CD4-positive, alpha-beta T cell treated with Interleukin-17A for 4 hours (primary cell): Measurements from ENCODE around the gene FOXP1.
A peak's percentile ranks its signal among the peaks of the same experiment; 100 is the strongest.

ENCODE experiments used
- DNase-seq: peaks from one replicate; pipeline ENCODE4 v3.0.0-alpha.2; 2020; ENCODE audit warnings: mixed read lengths

The FOXP1 gene

GRCh38 chr3:71478568-71478967 is 105.0 kb downstream of the FOXP1 start:
- DNase-seq, result peak; percentile 78

DNA sequence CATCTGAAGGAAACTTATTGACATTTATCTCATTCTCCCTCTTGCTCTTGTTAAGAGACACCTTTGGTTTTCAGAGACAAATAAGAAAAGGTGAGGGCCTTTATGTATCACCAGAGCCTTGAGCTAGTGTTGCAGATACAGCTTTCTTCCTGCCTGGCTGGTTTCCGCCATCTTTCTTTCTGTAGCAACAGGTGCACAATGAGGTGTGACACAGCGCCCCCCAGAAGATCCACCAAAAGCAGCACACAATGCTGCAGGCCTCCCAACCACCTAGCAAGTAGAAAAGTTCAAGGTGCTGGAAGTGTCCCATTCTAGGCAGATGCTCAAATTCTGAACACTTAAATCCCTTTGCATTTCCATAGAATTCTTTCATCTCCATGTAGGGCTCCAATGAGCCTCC is 106.6 kb downstream of the FOXP1 start:
- no peak for DNase-seq

DNA sequence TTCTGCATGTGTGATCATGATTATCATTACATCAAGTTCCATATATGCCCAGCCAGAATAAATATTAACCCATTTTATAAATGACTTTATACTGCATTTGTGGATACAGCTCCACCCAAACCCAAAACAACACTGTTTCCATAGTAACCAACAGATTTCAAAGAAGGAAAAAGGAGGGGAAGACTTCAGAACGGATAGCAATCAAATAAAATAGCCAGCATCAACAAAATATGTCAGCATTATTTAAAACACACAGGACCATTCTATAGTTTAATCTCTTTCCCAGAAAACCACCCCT is 114.4 kb downstream of the FOXP1 start:
- no peak for DNase-seq

- DNase-seq, result no peak
These were observed 115.0 kb downstream of the FOXP1 start for GRCh38 chr3:71468311-71469137.

DNA sequence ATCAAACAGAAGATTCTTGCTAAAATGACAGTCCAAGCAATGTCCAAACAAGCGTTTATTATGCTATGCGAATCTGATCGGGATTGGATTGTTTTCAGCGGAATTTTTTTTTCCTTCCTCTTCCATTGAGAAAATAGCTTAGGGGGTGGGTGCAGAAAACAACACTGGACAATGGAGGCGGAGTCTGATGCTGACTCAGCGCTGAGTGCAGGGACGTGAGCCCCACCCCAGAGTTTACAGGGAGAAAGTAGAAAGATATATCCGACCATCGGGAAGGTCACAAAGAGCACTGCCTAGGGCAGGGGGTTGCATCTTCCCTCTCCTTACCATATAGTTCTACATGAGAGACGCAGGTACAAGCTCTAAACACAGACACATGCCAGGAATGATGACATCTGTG is 117.0 kb downstream of the FOXP1 start:
- DNase-seq, result no peak

DNA sequence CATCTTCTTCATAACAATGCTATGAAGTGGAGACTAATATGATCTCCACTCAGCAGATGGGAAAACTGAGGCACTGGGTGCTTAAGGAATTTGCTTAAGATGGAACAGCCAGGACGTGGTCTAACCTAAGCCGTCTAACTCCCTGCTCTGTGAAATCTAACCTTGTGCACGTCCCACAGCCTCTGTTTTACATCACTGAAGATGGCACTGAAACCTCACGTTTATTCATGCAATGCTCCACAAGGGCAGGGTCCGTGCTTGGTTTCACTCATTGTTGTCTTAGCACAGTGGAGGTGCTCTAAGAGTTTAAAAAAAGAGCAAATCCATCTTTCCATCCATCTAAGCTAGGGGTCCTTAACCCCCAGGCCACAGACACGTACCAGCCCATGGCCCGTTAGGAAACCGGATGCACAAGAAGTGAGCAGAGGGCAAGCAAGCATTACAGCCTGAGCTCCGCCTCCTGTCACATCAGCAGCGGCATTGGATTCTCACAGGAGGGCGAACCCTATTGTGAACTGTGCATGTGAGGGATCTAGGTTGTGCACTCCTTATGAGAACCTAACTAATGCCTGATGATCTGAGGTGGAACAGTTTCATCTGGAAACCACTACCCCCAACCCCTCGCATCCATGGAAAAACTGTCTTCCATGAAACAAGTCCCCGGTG is 118.0 kb downstream of the FOXP1 start:
- DNase-seq, result no peak

DNA sequence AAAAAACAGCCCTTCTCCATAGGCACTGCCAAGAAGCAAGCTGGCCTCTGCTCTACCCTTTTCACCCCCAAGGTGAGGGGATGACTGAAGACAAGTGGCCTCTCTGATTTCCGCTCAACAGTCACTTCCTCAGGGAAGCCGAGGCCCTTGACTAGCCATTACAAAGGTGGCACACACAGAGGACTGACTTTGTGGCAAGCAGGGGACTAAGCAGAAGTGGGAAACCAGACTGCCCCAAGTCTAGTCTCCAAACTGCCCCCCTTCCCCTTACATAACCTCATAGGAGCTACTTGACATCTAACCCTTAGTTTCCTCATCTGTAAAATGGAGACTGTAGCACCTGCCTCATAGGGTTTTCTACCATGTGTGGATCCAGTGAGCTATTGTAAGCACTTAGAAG is 118.9 kb downstream of the FOXP1 start:
- no peak for DNase-seq

DNA sequence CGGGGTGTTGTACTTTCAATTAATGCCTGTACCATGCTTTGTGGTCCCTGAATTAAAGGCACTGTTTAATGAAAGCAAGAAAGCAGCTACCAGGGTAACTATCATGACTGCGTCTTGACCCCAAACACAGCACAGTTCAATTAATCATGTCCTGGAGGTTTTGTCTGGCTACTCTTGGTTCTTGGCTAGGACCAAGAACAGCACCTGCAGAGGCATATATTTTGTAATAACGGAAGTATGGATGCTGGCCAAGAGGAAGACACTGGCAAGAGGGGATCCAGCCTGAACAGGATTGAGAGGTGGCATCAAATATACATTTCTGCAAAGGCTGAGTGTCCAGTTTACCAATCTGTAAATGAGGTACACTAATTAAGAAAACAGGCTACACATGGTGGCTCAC is 119.9 kb downstream of the FOXP1 start:
- no peak for DNase-seq

- DNase-seq, result no peak
These were observed 120.9 kb downstream of the FOXP1 start for GRCh38 chr3:71462586-71462985.

DNA sequence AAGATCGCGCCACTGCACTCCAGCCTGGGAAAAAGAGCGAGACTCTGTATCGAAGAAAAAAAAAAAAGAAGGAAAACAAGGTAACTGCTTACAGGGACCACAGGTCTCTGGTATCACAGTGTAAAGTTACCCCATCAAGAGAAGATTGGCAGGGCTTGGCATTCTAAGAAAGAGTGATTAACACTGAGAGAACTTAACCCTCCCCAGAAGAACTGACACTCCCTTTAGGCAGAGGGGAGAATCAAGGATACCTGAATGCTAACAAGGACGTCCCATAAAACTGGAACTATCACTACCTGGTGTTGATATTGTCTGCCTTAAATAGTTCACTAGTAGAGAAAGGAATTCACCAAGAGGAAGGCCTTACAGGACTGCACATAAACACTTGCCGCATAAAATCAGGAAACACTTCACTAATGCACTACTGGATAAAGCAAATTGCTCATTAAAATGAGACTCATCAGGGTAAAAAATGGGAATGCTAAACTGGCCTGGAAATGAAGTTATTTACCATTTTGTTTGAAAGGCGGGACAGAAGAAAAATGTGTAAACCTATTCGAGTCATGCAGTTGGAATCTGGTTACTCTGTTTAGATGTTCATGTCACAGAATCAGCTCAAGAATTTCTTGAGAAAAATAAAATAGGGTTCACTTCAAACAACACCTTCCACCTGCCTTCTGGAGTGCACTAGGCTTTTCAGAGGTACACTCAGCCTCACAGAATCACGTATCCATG is 121.6 kb downstream of the FOXP1 start:
- no peak for DNase-seq

DNA sequence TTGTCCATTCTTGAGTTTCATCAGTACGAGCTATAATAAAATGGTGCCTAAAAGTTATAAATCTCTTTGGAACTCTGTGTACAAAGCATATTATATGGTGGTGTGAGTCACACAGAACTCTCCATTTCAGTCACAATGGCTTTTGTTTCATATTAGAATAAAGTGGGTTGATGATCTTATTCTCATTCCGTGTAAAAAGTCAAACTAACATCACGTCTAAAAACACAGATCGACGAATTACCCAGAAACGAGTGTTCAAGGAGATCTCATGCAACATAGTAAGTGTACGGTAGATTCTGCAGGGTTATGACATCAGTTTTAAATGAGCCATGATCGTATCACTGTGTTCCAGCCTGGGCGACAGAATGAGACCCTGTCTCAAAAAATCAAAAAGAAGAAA is 122.4 kb downstream of the FOXP1 start:
- no peak for DNase-seq

- no peak for DNase-seq
These were observed 124.6 kb downstream of the FOXP1 start for GRCh38 chr3:71458895-71459294.

GRCh38 chr3:71456826-71457225 is 126.7 kb downstream of the FOXP1 start:
- DNase-seq, result no peak

DNA sequence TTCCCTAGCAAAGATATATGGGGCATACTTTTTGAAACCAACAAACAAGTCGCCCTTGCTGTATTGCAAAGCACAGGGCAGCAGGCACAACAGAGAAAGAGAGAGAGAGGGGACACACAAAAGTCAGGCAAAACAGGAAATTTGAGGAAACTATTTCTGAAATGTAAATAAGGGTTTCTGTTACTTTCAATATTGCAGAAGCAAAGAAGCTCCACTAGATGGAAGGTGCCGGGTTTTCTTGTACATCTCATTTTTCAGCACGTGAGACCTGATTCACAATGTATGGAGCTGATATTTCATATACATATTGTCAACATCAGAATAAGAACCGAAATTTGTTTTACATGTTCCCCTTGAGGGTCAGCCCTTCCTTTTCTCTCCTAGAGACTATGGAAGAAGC is 127.4 kb downstream of the FOXP1 start:
- peak; percentile 41 for DNase-seq

- DNase-seq, result peak; percentile 57
These were observed 128.8 kb downstream of the FOXP1 start for GRCh38 chr3:71454512-71455403.

- peak; percentile 50 for DNase-seq
These were observed 129.6 kb downstream of the FOXP1 start for GRCh38 chr3:71453822-71454511.

DNA sequence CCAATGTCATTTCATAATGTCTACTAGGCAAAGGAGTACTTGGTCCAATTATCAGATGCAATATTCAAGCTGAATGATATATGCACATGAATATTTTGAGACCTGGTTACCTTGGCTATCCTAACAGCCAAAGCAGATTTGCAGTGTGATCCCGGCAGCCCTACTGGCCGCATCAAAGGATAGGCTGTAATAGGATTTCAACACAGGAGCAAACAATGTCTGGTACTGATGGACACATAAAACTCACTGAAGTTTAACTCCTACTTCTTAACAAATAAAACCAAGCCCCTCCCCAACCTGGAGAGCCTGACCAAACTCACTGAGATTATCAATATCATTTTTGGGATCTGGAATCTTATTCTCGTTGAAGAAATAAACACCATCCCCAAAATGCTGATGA is 130.2 kb downstream of the FOXP1 start:
- no peak for DNase-seq

GRCh38 chr3:71451812-71452211 is 131.7 kb downstream of the FOXP1 start:
- DNase-seq, result peak; percentile 47

GRCh38 chr3:71451060-71451459 is 132.5 kb downstream of the FOXP1 start:
- peak; percentile 25 for DNase-seq

- DNase-seq, result no peak
These were observed 133.4 kb downstream of the FOXP1 start for GRCh38 chr3:71450162-71450561.

DNA sequence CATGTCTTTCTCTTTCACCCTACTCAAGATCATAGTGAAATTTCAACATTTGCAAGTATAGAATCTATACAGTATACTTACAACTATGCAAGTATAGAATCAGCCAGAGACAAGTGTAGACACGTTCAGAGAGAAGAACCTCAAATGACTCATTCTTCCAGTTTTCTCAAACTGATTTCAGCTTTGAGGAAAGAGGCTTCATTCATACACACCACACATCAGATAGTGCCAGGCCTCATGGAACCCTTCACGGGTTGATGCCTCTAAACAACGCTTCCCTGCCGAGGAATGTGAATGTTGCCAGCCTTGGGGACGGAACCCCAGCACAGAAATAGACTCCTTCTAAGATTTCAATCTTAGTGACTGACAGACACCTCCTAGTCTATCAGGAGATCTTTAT is 135.7 kb downstream of the FOXP1 start:
- peak; percentile 51 for DNase-seq

DNA sequence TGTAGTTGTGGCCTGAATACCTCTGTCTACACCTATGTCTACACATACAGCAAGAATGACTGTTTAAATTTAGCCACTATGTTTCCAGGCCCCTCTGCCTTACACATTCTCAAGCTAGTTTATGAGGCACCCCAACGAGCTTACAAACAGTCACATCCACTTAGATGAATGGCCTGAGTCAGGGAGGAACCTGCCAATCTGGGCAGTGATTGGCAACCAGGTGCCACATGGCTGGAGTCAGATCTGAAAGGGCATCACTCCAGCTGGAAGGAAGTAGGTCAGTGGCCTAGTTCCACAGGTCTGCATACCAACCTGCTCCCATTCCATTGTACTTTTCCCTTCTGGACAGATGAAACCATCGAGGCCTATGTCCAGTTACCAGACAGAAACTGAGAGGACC is 136.3 kb downstream of the FOXP1 start:
- DNase-seq, result no peak
